Measurements from ENCODE around the gene HERC3.
A peak's percentile ranks its signal among the peaks of the same experiment; 100 is the strongest.

The HERC3 gene

DNA sequence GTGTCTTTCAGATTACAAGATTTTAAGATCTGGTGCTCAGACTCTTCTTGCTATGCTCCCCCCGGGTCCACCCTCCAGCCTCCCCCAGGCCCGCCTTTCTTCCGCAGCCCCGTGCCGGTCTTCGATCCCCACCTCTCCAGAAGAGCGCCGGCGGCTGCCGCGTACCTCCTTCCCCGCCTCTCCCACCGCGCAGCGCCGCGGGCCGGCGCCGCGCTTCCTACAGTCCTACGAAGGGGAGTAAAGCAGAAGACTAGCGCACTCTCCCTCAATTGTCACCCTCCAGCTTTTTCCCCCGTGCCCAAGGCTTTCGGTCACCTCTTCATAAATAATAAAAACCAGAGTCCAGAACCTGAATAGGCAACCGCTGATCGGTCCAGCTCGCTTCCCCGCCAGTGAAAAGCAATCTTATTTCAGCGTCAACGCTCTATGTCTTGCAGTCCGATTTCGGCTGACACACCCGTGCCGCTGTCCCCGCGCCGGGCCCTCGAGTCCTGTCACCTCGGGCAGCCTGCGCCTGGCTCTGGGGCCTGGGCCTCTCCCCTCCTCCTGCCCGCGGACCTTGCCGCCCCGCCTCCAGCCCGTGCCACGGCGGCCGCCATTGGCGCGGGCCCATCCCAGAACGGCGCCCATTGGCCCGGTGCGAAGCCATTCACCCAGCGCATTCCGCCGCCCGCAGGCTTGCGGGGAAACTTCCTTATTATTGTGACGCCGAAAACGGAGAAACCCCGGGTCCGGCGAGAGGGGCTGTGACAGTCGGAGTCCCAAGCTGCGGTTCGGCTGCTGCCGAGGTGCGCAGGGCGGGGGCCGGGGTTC is at the start of gene HERC3:
Gene HERC3 (plus strand): TSS at position 694 of the 813 bp plus-strand sequence. CDS start 13,344 bp downstream, outside the sequence.
- peak; percentile 88 for DNase-seq

GRCh38 chr4:88549815-88550214 is 42.5 kb upstream of the HERC3 start:
- no peak for DNase-seq

- DNase-seq: no peak
These were observed 24.7 kb upstream of the HERC3 start for GRCh38 chr4:88567591-88567990.

DNA sequence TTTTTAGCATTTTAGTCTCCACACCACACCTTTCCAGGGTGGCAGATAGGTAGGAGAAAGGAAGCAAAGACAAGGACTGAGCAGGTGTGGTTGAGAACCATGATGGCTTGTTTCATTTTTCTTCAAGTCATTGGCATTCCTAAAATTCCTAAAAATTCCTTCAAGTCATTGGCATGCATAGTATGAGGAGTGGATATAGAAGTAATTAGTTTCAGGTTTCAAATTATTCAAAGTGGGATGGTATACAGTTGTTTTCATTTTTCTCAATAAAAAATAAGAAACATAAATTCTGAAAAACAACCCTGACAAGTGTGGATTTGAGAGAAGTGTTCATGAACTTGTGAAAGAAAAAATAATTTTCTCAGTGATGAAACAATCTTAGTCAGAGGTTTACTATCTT is 22.3 kb upstream of the HERC3 start:
- no peak for DNase-seq

- no peak for DNase-seq
These were observed 18.9 kb upstream of the HERC3 start for GRCh38 chr4:88573276-88573980.

DNA sequence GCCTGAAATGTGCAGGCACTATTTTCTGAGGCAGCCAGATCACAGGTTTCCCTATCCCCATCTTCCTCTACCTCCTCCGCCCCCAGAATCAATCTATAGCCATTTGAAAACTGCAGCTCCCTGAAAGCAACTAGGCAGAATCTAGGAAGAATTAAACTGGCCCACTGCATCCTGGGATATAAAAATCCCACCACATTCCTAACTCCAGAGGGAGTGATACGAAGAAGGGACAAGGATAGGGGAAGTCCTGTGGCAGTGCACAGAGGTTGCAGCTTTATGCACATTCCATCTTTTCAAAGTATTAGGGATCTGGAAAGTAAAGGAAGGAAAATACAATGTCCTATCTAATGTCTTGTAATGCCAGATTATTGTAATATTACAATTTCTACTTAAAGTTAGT is 18.3 kb upstream of the HERC3 start:
- no peak for DNase-seq

- no peak for DNase-seq
These were observed 17.1 kb upstream of the HERC3 start for GRCh38 chr4:88575186-88575585.

DNA sequence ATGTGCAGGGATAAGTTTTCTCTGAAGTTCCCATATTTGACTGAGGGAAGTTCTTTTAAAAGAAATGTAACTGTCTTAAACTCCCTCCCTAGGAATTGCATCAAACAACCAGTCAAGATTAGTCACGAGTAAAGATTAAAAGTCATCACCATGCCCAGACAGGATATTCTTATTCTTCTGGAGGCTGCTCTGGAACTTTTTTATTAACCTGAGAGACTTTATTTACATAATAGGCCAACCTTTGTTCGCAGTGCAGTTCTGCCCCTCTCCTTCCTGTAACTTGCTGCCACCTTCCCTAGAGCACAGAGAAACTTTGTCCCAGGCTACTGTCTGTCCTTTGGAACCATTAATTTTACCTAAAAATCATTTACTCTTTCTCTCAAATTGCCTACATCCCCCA is 9.8 kb upstream of the HERC3 start:
- no peak for DNase-seq

DNA sequence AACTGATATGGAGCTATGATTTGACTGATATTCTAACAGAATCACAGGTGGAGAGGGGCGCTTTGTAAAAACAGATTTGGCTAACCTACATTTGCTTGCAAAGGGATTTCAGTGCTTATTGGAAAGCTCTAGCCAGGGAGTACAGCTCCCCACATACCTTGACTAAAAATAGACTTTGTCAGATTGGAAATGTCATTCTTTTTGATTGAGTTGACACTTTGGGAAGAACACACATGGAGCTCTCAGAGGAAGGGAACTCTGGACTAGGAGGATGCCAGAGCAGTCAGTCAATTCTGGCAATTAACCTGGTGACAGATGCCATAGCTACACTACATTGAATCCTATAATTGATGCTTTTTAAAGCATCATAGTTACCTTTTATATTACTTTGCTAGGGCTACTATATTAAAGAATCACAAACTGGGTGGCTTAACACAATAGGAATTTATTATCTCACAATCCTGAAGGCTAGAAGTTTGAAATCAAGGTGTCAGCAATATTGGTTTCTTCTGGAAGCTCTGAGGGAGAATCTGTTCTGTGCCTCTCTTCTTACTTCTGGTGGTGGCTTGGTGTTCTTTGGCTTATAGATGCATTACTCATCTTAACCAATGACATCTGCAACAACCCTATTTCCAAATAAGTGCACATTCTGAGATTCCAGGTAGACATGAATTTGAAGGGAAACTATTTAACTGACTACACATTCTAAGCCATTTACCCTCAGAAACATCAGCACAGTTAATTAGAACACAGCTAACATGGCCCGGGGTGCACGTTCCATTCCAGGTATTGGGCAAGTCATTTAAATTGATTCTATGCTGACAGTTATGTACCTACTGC is 8.4 kb upstream of the HERC3 start:
- no peak for DNase-seq

DNA sequence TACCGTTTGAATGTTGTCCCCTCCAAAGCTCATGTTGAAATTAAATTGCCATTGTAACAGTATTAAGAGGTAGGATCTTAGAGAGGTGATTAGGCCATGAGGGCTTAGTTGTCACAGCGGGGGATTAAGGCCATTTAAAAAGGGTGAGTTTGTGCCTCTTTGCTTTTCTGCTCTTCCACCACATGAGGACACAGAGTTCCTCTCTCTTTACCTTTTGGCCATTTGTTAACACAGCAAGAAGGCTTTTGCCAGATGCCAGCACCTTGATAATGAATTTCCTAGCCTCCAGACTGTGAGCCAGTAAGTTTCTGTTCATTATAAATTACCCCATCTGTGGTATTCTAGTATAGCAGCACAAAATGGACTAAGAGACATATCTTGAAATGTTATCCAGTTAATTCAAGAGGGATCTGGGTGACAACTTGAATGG is 7.8 kb upstream of the HERC3 start:
- DNase-seq: no peak

DNA sequence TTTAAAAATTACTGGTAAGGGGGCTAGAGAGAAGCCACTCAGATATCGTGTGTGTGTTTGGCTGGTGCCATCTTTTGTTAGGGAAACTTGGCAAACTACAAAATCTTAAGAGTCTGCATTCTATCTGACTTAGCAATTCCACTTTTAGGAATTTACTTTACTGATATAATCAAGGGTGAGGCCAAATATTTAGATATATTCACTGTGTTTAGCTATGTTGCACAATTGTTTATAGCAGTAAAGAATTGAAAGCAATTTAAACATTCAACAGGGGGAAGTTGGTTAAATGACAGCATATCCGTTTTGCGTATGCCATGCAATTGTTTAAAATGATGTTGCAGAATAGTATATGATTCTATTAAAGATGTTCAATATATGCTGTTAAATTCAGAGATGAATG is 6.4 kb upstream of the HERC3 start:
- no peak for DNase-seq

DNA sequence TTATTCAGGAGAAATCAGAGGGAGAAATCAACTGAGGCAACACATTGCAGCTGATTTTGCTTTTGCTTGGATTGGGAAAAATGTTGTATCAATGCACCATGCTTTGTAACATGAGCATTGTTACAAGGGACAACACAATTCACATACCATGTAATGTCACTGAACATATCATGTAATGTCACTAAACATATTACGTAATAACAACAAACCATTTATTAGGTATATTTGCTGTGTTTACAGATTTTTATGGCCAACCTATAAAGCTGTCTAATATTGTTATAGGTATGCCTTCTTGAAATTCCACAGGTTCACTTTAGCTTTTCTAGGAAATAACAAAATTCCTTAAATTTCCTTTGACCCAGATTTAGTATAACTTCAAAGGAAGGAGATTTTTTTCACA is 5.0 kb upstream of the HERC3 start:
- DNase-seq: no peak

DNA sequence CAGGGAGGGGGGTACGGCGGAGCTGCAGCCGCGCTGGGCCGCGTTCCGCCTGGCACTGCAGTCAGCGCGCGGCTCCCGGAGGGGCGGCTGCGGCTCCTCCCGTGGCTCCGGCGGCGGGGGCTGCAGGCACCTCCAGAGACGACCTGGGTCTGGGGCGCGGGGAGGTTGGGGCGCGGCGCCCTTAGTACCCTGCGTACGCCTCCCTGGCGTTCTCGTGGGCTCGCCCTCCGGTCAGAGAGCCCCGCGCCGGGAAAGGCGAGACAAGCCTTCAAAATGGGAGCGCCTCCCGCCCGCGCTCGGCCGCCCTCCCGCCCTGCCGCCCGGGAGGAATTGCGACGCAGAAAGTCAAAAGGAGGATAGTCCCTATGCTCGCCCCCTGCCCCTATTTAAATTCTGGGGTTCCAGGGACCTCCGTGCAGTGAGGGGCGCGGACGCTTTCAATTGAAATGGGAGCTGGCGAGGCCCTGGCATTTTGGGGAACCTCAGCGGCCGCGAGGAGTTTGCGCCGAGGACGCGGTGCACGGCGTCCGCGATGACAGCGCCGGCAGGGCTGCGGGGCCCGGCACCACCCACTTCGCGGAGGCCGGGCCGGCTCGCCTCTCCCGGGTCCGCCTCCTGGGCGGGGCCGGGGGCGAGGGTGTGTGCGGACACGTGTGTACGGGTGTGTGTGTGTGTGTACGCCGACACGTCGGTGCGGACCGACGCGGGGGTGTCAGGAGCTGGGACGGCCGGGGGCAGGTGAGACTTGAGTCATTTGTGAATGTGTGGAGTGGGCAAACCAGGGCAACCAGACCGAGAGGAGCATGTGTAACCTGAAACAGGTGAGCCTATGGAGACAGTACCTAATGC is 544 bp downstream of the HERC3 start:
- peak; percentile 82 for DNase-seq

GRCh38 chr4:88597970-88598660 is 5.8 kb downstream of the HERC3 start:
- DNase-seq: no peak

GRCh38 chr4:88599298-88599697 is 7.0 kb downstream of the HERC3 start:
- DNase-seq: no peak

- no peak for DNase-seq
These were observed 7.4 kb downstream of the HERC3 start for GRCh38 chr4:88599714-88600113.

DNA sequence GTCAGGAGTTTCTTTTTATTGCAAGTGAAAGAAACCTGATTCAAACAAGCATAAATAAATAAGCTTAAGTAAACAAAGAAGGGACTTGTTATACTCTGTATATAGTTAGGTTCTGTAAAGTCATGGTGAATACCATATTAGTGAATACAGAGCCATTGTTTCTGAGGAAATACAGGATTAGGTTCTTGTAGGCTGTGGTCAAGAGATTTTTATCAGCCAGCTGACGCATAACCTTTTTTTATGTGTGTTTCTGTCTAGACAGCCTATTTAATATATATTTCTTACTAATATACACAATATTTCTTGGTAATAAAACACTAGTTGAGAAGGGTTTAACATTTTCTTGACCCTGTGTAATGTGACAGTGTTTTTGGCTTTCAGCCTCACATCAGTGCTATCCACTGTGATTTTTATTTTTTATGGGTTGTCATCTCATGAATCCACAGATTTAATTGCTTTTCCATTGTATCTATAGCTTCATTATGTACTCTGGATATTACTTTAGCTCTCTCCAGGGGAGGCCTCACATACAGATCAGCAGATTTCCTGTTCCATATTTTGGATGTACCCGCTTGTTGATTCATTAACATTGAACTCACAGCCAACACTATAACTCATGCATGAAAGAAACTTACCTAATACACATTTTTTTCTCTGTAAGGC is 8.0 kb downstream of the HERC3 start:
- no peak for DNase-seq

- DNase-seq: no peak
These were observed 12.8 kb downstream of the HERC3 start for GRCh38 chr4:88604978-88605678.

DNA sequence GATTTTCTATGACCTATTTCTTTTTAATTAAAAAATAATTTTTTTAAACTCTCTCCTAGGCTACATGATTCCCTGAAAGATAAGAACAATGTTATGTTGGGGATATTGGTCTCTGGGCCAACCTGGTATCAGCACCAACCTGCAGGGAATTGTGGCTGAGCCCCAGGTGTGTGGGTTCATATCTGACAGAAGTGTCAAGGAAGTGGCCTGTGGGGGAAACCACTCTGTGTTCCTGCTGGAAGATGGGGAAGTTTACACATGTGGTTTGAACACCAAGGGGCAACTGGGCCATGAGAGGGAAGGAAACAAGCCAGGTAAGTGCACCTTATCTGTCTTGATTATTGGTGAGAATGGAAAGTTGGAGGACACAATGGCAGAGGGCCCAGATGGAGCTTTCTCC is 13.5 kb downstream of the HERC3 start:
- DNase-seq: no peak

GRCh38 chr4:88606832-88607231 is 14.6 kb downstream of the HERC3 start:
- DNase-seq: no peak

- no peak for DNase-seq
These were observed 17.1 kb downstream of the HERC3 start for GRCh38 chr4:88609387-88609786.
